ENCODE results near the gene SGIP1. TPM values are rescaled to one million over a fixed set of nuclear protein-coding genes. Genes with fewer than 3 reads are reported as not detected.

Gene SGIP1
- total and polyA plus RNA-seq, 2 of the 8 experiments (the other 6 are each of a cell fraction or from before 2014, with no cell fraction given) = 1.4 to 2.1 TPM

- TF ChIP-seq ATF2 (IDR thresholded peaks at IDR 0.05; ENCODE audit: low read length) (no peak), EGR1 (IDR thresholded peaks at IDR 0.05; ENCODE audit: borderline replicate concordance, low read depth, low read length) (no peak)
Observed at GRCh38 chr1:66768965-66769364, 235.0 kb downstream of the SGIP1 start (continued).
